CMK (cell line): Measurements from ENCODE around the gene ADSL.
"Not testable (repeated sequence)": the region's sequence is repeated elsewhere in the genome, so short reads cannot be mapped to it uniquely, and the experiment has no call there.

Source experiments
- DNase-seq: peaks from one replicate; pipeline ENCODE4 v3.0.0-alpha.2; 2010; ENCODE audit warnings: low read depth

ADSL gene

GRCh38 chr22:40346185-40347118 is at the start of gene ADSL:
Gene ADSL, plus strand, starts transcription at chr22:40346500. Its CDS starts 59 bp downstream, at chr22:40346559.
- peak; percentile 56 for DNase-seq

GRCh38 chr22:40300316-40300715 is 46.0 kb upstream of the ADSL start:
- DNase-seq, result no peak

GRCh38 chr22:40300884-40301672 is 45.2 kb upstream of the ADSL start:
- no peak for DNase-seq

- no peak for DNase-seq
Observed at GRCh38 chr22:40302149-40302548, 44.2 kb upstream of the ADSL start.

- no peak for DNase-seq
Observed at GRCh38 chr22:40305625-40306024, 40.7 kb upstream of the ADSL start.

GRCh38 chr22:40308999-40309573 is 37.2 kb upstream of the ADSL start:
- DNase-seq, result no peak

GRCh38 chr22:40309631-40310030 is 36.7 kb upstream of the ADSL start:
- DNase-seq, result no peak

GRCh38 chr22:40310081-40310767 is 36.1 kb upstream of the ADSL start:
- DNase-seq, result no peak

- DNase-seq, result no peak
Observed at GRCh38 chr22:40310768-40311120, 35.6 kb upstream of the ADSL start.

GRCh38 chr22:40311646-40312045 is 34.7 kb upstream of the ADSL start:
- not testable (repeated sequence) for DNase-seq

- DNase-seq, result no peak
Observed at GRCh38 chr22:40312050-40312449, 34.2 kb upstream of the ADSL start.

- DNase-seq, result no peak
Observed at GRCh38 chr22:40313007-40313406, 33.3 kb upstream of the ADSL start.

GRCh38 chr22:40314041-40314440 is 32.3 kb upstream of the ADSL start:
- DNase-seq, result no peak

GRCh38 chr22:40320687-40321086 is 25.6 kb upstream of the ADSL start:
- DNase-seq, result no peak

GRCh38 chr22:40322021-40322420 is 24.3 kb upstream of the ADSL start:
- no peak for DNase-seq

GRCh38 chr22:40322818-40323447 is 23.4 kb upstream of the ADSL start:
- no peak for DNase-seq

- DNase-seq, result no peak
Observed at GRCh38 chr22:40323681-40324171, 22.6 kb upstream of the ADSL start.

- no peak for DNase-seq
Observed at GRCh38 chr22:40324468-40325305, 21.6 kb upstream of the ADSL start.

GRCh38 chr22:40325315-40325714 is 21.0 kb upstream of the ADSL start:
- DNase-seq, result no peak

- no peak for DNase-seq
Observed at GRCh38 chr22:40326905-40327735, 19.2 kb upstream of the ADSL start.
